Neural progenitor cell (in vitro differentiated cells): ENCODE results near the gene TCEANC2.

Experiments
- CTCF ChIP-seq: fragments of 200-600 bp; sonication (generic); IDR thresholded peaks from 2 replicates; pipeline ENCODE4 v1.5.1; 2017; ENCODE audit warnings: antibody characterized with exemption, mild to moderate bottlenecking
- EZH2phosphoT487 ChIP-seq: fragments of 200-600 bp; sonication (generic); IDR thresholded peaks from 2 replicates; pipeline ENCODE4 v1.6.1; 2017; ENCODE audit warnings: antibody characterized with exemption

- no peak for TF ChIP-seq EZH2phosphoT487
- no peak for TF ChIP-seq CTCF
These were observed 43.5 kb downstream of the TCEANC2 start for GRCh38 chr1:54096877-54097240.
